ENCODE results near the gene FGFR2. TPM values are rescaled to one million over a fixed set of nuclear protein-coding genes. Genes with fewer than 3 reads are reported as not detected.

FGFR2 gene
- total RNA-seq, 2 experiments from 2014 or later: not detected

DNA sequence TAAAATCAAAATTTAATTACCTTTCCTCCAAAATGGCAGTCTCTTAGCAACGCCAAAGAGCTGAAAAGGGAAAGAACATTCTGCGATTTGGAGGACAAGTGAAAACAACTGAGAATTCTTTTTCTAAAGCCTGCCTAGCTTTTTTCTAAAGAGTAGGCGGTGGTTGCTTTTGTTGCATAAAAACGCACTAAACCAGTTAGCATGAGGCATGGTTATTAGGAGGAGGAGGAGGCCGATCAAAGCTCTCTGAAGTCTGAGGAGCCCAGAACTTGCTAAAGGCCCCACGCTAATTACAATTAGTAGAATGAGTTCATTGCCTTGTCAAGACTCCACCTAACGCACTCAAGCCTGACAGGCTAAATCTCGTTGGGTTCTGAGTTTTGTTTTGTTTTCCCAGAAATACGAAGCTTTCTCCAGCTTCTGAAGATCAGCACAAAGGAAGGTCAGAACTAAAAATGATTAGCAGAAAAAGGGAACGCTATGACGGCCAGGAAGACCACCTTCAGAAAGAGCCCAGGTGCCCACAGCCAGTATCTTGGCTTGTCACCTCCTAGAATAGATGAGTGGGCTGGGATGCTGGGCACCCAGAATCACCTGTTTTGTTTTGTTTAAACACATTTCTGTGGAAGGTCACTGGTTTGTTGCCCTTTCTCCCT lies 72.0 kb downstream of the FGFR2 start:
- no TSS peak for BruUV-seq (replicated peaks)
- CTCF ChIA-PET (ENCODE audit: unreplicated experiment): no interaction called here

DNA sequence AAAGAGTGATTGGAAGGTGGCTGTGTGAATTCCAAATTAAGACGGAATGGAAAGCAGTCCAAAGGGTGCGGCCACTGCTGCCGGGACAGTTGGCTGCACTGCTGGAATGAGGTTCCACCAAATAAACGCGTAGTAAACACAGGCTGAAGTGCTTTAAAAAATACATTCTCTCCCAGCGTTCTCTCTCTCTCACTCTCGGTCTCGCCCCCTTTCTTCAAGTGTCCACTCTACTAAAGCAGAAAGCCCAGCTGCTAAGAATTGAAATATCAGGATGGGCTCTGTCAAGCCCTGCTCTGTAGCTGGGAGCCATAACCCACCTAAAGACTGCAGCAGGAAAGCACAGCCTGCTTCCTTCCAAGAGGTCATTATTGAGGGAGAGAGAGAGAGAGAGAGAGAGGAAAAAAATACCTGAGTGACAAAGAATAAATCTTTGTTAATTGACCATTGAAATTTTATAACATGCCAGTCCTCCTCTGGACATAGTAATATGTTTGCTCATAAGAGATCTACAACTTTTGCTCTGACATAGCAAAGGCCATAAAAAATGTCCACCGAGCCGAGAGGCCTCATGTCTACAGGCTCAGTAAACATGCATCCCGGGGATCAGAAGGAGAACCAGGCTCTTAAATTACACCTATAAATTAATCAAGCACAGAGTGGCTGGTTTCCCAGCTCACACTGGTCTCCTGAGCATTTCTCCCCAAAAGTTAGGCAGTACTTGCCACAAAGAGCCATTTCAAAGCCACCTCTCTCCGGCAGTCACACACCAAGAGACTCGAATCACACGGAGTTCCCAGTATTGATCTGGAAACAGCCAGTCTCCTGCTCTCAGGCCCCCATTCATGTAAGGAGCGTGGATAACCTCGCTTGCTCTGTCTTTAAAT lies 72.8 kb downstream of the FGFR2 start:
- no peak for TF ChIP-seq EZH2phosphoT487 (IDR thresholded peaks at IDR 0.05; ENCODE audit: borderline replicate concordance, low read depth, low read length)
- TF ChIP-seq, protein P1, sequence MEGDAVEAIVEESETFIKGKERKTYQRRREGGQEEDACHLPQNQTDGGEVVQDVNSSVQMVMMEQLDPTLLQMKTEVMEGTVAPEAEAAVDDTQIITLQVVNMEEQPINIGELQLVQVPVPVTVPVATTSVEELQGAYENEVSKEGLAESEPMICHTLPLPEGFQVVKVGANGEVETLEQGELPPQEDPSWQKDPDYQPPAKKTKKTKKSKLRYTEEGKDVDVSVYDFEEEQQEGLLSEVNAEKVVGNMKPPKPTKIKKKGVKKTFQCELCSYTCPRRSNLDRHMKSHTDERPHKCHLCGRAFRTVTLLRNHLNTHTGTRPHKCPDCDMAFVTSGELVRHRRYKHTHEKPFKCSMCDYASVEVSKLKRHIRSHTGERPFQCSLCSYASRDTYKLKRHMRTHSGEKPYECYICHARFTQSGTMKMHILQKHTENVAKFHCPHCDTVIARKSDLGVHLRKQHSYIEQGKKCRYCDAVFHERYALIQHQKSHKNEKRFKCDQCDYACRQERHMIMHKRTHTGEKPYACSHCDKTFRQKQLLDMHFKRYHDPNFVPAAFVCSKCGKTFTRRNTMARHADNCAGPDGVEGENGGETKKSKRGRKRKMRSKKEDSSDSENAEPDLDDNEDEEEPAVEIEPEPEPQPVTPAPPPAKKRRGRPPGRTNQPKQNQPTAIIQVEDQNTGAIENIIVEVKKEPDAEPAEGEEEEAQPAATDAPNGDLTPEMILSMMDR (conservative IDR thresholded peaks at IDR 0.05; ENCODE audit: low read length): no peak
- ChIA-PET CTCF (ENCODE audit: unreplicated experiment) (no interaction called here), POLR2A (no interaction called here)
- H3K4me1 ChIP-seq (ENCODE audit: insufficient read depth, low read length, poor library complexity, severe bottlenecking): no peaks in the 10 kb centered on the region
- H3K9me2 ChIP-seq (ENCODE audit: insufficient read depth, low read length): no peaks in the 10 kb centered on the region
- intact Hi-C loops (cut with micrococcal nuclease; ENCODE audit: unreplicated experiment): no loop called here
- H3K4me3 ChIP-seq (ENCODE audit: low read depth, low read length, poor library complexity, severe bottlenecking): no peak overlapping the region
- no peaks in the 10 kb centered on the region for H3K36me3 ChIP-seq (ENCODE audit: insufficient read depth, low read length)
- no peaks in the 10 kb centered on the region for H4K20me1 ChIP-seq (ENCODE audit: insufficient read depth, low read length)
- no peaks in the 10 kb centered on the region for H3K79me2 ChIP-seq (ENCODE audit: insufficient read depth, low read depth, low read length)
- H3K4me2 ChIP-seq (ENCODE audit: low read length): no peak overlapping the region
- DNase-seq (ENCODE audit: low spot score): no peak
- no TSS peak for BruUV-seq (replicated peaks)
- H2AFZ ChIP-seq (ENCODE audit: low read length): no peak overlapping the region
- H3K27ac ChIP-seq (ENCODE audit: low read depth, low read length, poor library complexity, severe bottlenecking): no peak overlapping the region
- H3K9me3 ChIP-seq (ENCODE audit: low read length): no peaks in the 10 kb centered on the region

More for the DNA sequence above, 72.0 kb downstream of the FGFR2 start:
- no peak for DNase-seq (ENCODE audit: low spot score)
- no peak overlapping the region for H3K4me2 ChIP-seq (ENCODE audit: low read length)
- H4K20me1 ChIP-seq (ENCODE audit: insufficient read depth, low read length): no peaks in the 10 kb centered on the region
- H3K4me1 ChIP-seq (ENCODE audit: insufficient read depth, low read length, poor library complexity, severe bottlenecking): no peaks in the 10 kb centered on the region
- H3K79me2 ChIP-seq (ENCODE audit: insufficient read depth, low read depth, low read length): no peaks in the 10 kb centered on the region
- H2AFZ ChIP-seq (ENCODE audit: low read length): no peak overlapping the region
- no peaks in the 10 kb centered on the region for H3K9me2 ChIP-seq (ENCODE audit: insufficient read depth, low read length)
- no peaks in the 10 kb centered on the region for H3K9me3 ChIP-seq (ENCODE audit: low read length)
- H3K36me3 ChIP-seq (ENCODE audit: insufficient read depth, low read length): no peaks in the 10 kb centered on the region
- no peak overlapping the region for H3K4me3 ChIP-seq (ENCODE audit: low read depth, low read length, poor library complexity, severe bottlenecking)
- TF ChIP-seq, protein P1 (conservative IDR thresholded peaks at IDR 0.05; ENCODE audit: low read length): no peak
- no peak for TF ChIP-seq EZH2phosphoT487 (IDR thresholded peaks at IDR 0.05; ENCODE audit: borderline replicate concordance, low read depth, low read length)
- intact Hi-C loops (cut with micrococcal nuclease; ENCODE audit: unreplicated experiment): no loop called here
- POLR2A ChIA-PET: no interaction called here
- no peak overlapping the region for H3K27ac ChIP-seq (ENCODE audit: low read depth, low read length, poor library complexity, severe bottlenecking)

All from OCI-LY7 (cell line).